ENCODE data around the gene LRP2.

The LRP2 gene

GRCh38 chr2:169172914-169173313 lies 189.4 kb downstream of the LRP2 start:
- in situ Hi-C loops (cut with MboI; ENCODE audit: low pct_unique_long_range_greater_than_20kb, low sequenced_read_pairs, unreplicated experiment) = no loop called here
- DNase-seq (ENCODE audit: low spot score) = no peak
- no peak for TF ChIP-seq CTCF (IDR thresholded peaks at IDR 0.05; ENCODE audit: extremely low read depth, insufficient read depth, missing control alignments)

- TF ChIP-seq CTCF (IDR thresholded peaks at IDR 0.05; ENCODE audit: extremely low read depth, insufficient read depth, missing control alignments) = no peak
- in situ Hi-C loops (cut with MboI; ENCODE audit: low pct_unique_long_range_greater_than_20kb, low sequenced_read_pairs, unreplicated experiment) = no loop called here
- DNase-seq (ENCODE audit: low spot score) = no peak
Measured at GRCh38 chr2:169172151-169172735, 190.1 kb downstream of the LRP2 start.

- in situ Hi-C loops (cut with MboI; ENCODE audit: low pct_unique_long_range_greater_than_20kb, low sequenced_read_pairs, unreplicated experiment) = no loop called here
- no peak for TF ChIP-seq CTCF (IDR thresholded peaks at IDR 0.05; ENCODE audit: extremely low read depth, insufficient read depth, missing control alignments)
- DNase-seq (ENCODE audit: low spot score) = no peak
Measured at GRCh38 chr2:169165791-169166190, 196.5 kb downstream of the LRP2 start.

GRCh38 chr2:169164311-169164710 lies 198.0 kb downstream of the LRP2 start:
- DNase-seq (ENCODE audit: low spot score) = no peak
- TF ChIP-seq CTCF (IDR thresholded peaks at IDR 0.05; ENCODE audit: extremely low read depth, insufficient read depth, missing control alignments) = no peak
- in situ Hi-C loops (cut with MboI; ENCODE audit: low pct_unique_long_range_greater_than_20kb, low sequenced_read_pairs, unreplicated experiment) = no loop called here

- DNase-seq (ENCODE audit: low spot score) = no peak
- in situ Hi-C loops (cut with MboI; ENCODE audit: low pct_unique_long_range_greater_than_20kb, low sequenced_read_pairs, unreplicated experiment) = no loop called here
- no peak for TF ChIP-seq CTCF (IDR thresholded peaks at IDR 0.05; ENCODE audit: extremely low read depth, insufficient read depth, missing control alignments)
Measured at GRCh38 chr2:169162613-169163012, 199.7 kb downstream of the LRP2 start.

- DNase-seq (ENCODE audit: low spot score) = no peak
- no peak for TF ChIP-seq CTCF (IDR thresholded peaks at IDR 0.05; ENCODE audit: extremely low read depth, insufficient read depth, missing control alignments)
- in situ Hi-C loops (cut with MboI; ENCODE audit: low pct_unique_long_range_greater_than_20kb, low sequenced_read_pairs, unreplicated experiment) = no loop called here
Measured at GRCh38 chr2:169160926-169161481, 201.3 kb downstream of the LRP2 start.

Data from GM13977 (cell line).